Stimulated activated memory B cell treated with anti-CD40 and anti-IgM and Interleukin-4, amounts not matched to agents 10 μg/mL and 1 μg/mL and 100 μg/mL, for 72 hours (primary cell): ENCODE results near the gene CORO1C.
"Not testable (repeated sequence)": the region's sequence is repeated elsewhere in the genome, so short reads cannot be mapped to it uniquely, and the experiment has no call there.

Experiments used
- ATAC-seq: fragments of 150-1000 bp; cut with Tn5 transposase; 2 replicates; pipeline ENCODE4 v1.10.0; 2021
- H3K27ac Mint-ChIP-seq: one replicate; pipeline ENCODE4 v1.8.0; 2022; ENCODE audit warnings: mild to moderate bottlenecking, mixed read lengths
- H3K27me3 Mint-ChIP-seq: one replicate; pipeline ENCODE4 v1.8.0; 2022; ENCODE audit warnings: mixed read lengths
- H3K36me3 Mint-ChIP-seq: one replicate; pipeline ENCODE4 v1.8.0; 2022; ENCODE audit warnings: mixed read lengths
- H3K4me1 Mint-ChIP-seq: one replicate; pipeline ENCODE4 v1.8.0; 2022; ENCODE audit warnings: mixed read lengths
- H3K4me3 Mint-ChIP-seq: one replicate; pipeline ENCODE4 v1.8.0; 2022; ENCODE audit warnings: mild to moderate bottlenecking, moderate library complexity, mixed read lengths
- H3K9me3 Mint-ChIP-seq: one replicate; pipeline ENCODE4 v1.8.0; 2022; ENCODE audit warnings: mixed read lengths

CORO1C gene

GRCh38 chr12:108734200-108734906 lies 3.0 kb upstream of the CORO1C start:
- peak overlapping the region; percentile 71 for H3K27ac Mint-ChIP-seq
- H3K4me1 Mint-ChIP-seq = peaks cover 26% of the 10 kb centered on the region
- no peak for ATAC-seq
- no peaks in the 10 kb centered on the region for H3K9me3 Mint-ChIP-seq
- H3K27me3 Mint-ChIP-seq = no peaks in the 10 kb centered on the region
- no peak overlapping the region for H3K4me3 Mint-ChIP-seq
- no peaks in the 10 kb centered on the region for H3K36me3 Mint-ChIP-seq

- H3K9me3 Mint-ChIP-seq, H3K4me3 Mint-ChIP-seq: not testable (repeated sequence)
- H3K4me1 Mint-ChIP-seq = peaks cover 38% of the 10 kb centered on the region
Observed at GRCh38 chr12:108733230-108733531, 1.9 kb upstream of the CORO1C start.

GRCh38 chr12:108732489-108733229 lies 1.3 kb upstream of the CORO1C start:
- Mint-ChIP-seq H3K4me1 (peaks cover 42% of the 10 kb centered on the region), H3K36me3 (no peaks in the 10 kb centered on the region), H3K9me3 (no peaks in the 10 kb centered on the region), H3K27me3 (no peaks in the 10 kb centered on the region), H3K4me3 (peak overlapping the region; percentile 99), H3K27ac (peak overlapping the region; percentile 96)
- ATAC-seq = no peak

More at GRCh38 chr12:108733230-108733531, 1.9 kb upstream of the CORO1C start:
- not testable (repeated sequence) for H3K27me3 Mint-ChIP-seq, H3K27ac Mint-ChIP-seq, ATAC-seq, H3K36me3 Mint-ChIP-seq

GRCh38 chr12:108731866-108732461 lies 646 bp upstream of the CORO1C start:
- Mint-ChIP-seq H3K27ac (peak overlapping the region; percentile 96), H3K36me3 (no peaks in the 10 kb centered on the region), H3K4me1 (peaks cover 47% of the 10 kb centered on the region), H3K27me3 (no peaks in the 10 kb centered on the region), H3K9me3 (no peaks in the 10 kb centered on the region), H3K4me3 (peak overlapping the region; percentile 99)
- peak; percentile 84 for ATAC-seq

GRCh38 chr12:108730365-108731104 lies 783 bp downstream of the CORO1C start:
- Mint-ChIP-seq H3K36me3 (no peaks in the 10 kb centered on the region), H3K9me3 (no peaks in the 10 kb centered on the region), H3K4me1 (peaks cover 51% of the 10 kb centered on the region), H3K27ac (peak overlapping the region; percentile 96), H3K4me3 (peak overlapping the region; percentile 99), H3K27me3 (no peaks in the 10 kb centered on the region)
- ATAC-seq = peak; percentile 39

- Mint-ChIP-seq H3K27me3 (no peaks in the 10 kb centered on the region), H3K36me3 (no peaks in the 10 kb centered on the region), H3K4me3 (peak overlapping the region; percentile 99), H3K27ac (peak overlapping the region; percentile 96), H3K4me1 (peaks cover 58% of the 10 kb centered on the region), H3K9me3 (no peaks in the 10 kb centered on the region)
- no peak for ATAC-seq
Observed at GRCh38 chr12:108729612-108730364, 1.5 kb downstream of the CORO1C start.

- Mint-ChIP-seq H3K36me3 (no peaks in the 10 kb centered on the region), H3K9me3 (no peaks in the 10 kb centered on the region), H3K27me3 (no peaks in the 10 kb centered on the region), H3K4me3 (no peak overlapping the region), H3K27ac (peak overlapping the region; percentile 96), H3K4me1 (peaks cover 62% of the 10 kb centered on the region)
- ATAC-seq = no peak
Observed at GRCh38 chr12:108728820-108729611, 2.3 kb downstream of the CORO1C start.

GRCh38 chr12:108727868-108728735 lies 3.2 kb downstream of the CORO1C start:
- Mint-ChIP-seq H3K9me3 (no peaks in the 10 kb centered on the region), H3K27me3 (no peaks in the 10 kb centered on the region), H3K4me1 (peaks cover 69% of the 10 kb centered on the region), H3K4me3 (no peak overlapping the region), H3K27ac (no peak overlapping the region), H3K36me3 (no peaks in the 10 kb centered on the region)
- no peak for ATAC-seq

GRCh38 chr12:108727161-108727560 lies 4.2 kb downstream of the CORO1C start:
- Mint-ChIP-seq H3K27me3 (no peaks in the 10 kb centered on the region), H3K4me1 (peaks cover 74% of the 10 kb centered on the region), H3K4me3 (no peak overlapping the region), H3K9me3 (no peaks in the 10 kb centered on the region), H3K36me3 (no peaks in the 10 kb centered on the region), H3K27ac (no peak overlapping the region)
- no peak for ATAC-seq

GRCh38 chr12:108724890-108725151 lies 6.5 kb downstream of the CORO1C start:
- H3K4me1 Mint-ChIP-seq = peaks cover 77% of the 10 kb centered on the region
- no peaks in the 10 kb centered on the region for H3K27me3 Mint-ChIP-seq
- ATAC-seq = no peak
- peak overlapping the region; percentile 66 for H3K27ac Mint-ChIP-seq
- no peaks in the 10 kb centered on the region for H3K9me3 Mint-ChIP-seq
- H3K36me3 Mint-ChIP-seq = no peaks in the 10 kb centered on the region
- no peak overlapping the region for H3K4me3 Mint-ChIP-seq

GRCh38 chr12:108724054-108724889 lies 7.0 kb downstream of the CORO1C start:
- no peak overlapping the region for H3K4me3 Mint-ChIP-seq
- peak overlapping the region; percentile 66 for H3K27ac Mint-ChIP-seq
- no peaks in the 10 kb centered on the region for H3K9me3 Mint-ChIP-seq
- no peaks in the 10 kb centered on the region for H3K27me3 Mint-ChIP-seq
- H3K36me3 Mint-ChIP-seq = no peaks in the 10 kb centered on the region
- peaks cover 77% of the 10 kb centered on the region for H3K4me1 Mint-ChIP-seq
- peak; percentile 48 for ATAC-seq

GRCh38 chr12:108722992-108723766 lies 8.1 kb downstream of the CORO1C start:
- H3K4me3 Mint-ChIP-seq = no peak overlapping the region

More at GRCh38 chr12:108722992-108723766, 8.1 kb downstream of the CORO1C start:
- Mint-ChIP-seq H3K27ac (peak overlapping the region; percentile 66), H3K27me3 (no peaks in the 10 kb centered on the region), H3K36me3 (no peaks in the 10 kb centered on the region), H3K9me3 (no peaks in the 10 kb centered on the region), H3K4me1 (peaks cover 75% of the 10 kb centered on the region)
- ATAC-seq = no peak
